ENCODE results near the gene TRPC5OS.

Gene TRPC5OS

DNA sequence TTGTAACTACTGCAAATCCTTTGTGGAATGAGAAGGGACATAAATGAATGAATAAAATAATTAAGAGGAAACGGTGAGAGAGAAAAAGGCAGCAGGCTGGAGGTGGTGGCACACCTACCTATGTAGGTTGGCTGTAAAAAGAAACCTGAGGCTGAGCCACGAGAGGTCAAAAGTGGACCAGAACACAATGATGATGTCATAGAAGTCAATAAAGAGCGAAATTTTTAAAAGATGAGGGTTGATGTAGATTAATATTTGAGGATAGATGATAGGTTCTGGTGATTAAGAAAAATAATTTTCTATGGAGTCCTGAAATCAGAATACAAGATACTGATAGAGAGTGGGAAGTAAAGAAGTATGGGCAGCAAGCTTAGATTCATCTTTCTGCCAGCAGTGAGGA, 1.7 kb downstream of the TRPC5OS start:
- H3K36me3 ChIP-seq (replicated peaks; ENCODE audit: low read depth, low read length), result no peaks in the 10 kb centered on the region
- H2AFZ ChIP-seq (ENCODE audit: low read depth, low read length), result no peak overlapping the region
- TF ChIP-seq EZH2phosphoT487 (IDR thresholded peaks at IDR 0.05; ENCODE audit: low read depth) (no peak), CTCF (IDR thresholded peaks at IDR 0.05; ENCODE audit: low read depth, low read length) (no peak)
- H3K4me2 ChIP-seq (ENCODE audit: low read length), result no peak overlapping the region
- no peak overlapping the region for H3K9ac ChIP-seq (ENCODE audit: low read length)
- H3K79me2 ChIP-seq (ENCODE audit: low read length), result no peaks in the 10 kb centered on the region
- H3K4me3 ChIP-seq (ENCODE audit: low read length), result no peak overlapping the region
- no peaks in the 10 kb centered on the region for H3K27me3 ChIP-seq (ENCODE audit: low read depth, low read length)
- H3K9me3 ChIP-seq (ENCODE audit: insufficient read depth, low read length), result no peaks in the 10 kb centered on the region
- H3K27ac ChIP-seq (ENCODE audit: low read length), result no peak overlapping the region
- H3K4me1 ChIP-seq (ENCODE audit: low read length), result peaks cover 14% of the 10 kb centered on the region
- no peaks in the 10 kb centered on the region for H4K20me1 ChIP-seq (ENCODE audit: insufficient read depth, low read length)

- Histone ChIP-seq H3K9me3 (ENCODE audit: insufficient read depth, low read length) (no peaks in the 10 kb centered on the region), H3K36me3 (replicated peaks; ENCODE audit: low read depth, low read length) (no peaks in the 10 kb centered on the region), H4K20me1 (ENCODE audit: insufficient read depth, low read length) (no peaks in the 10 kb centered on the region), H3K4me1 (ENCODE audit: low read length) (peaks cover 14% of the 10 kb centered on the region), H3K4me2 (ENCODE audit: low read length) (no peak overlapping the region), H3K27ac (ENCODE audit: low read length) (no peak overlapping the region), H3K27me3 (ENCODE audit: low read depth, low read length) (no peaks in the 10 kb centered on the region), H3K9ac (ENCODE audit: low read length) (no peak overlapping the region), H2AFZ (ENCODE audit: low read depth, low read length) (no peak overlapping the region), H3K4me3 (ENCODE audit: low read length) (no peak overlapping the region), H3K79me2 (ENCODE audit: low read length) (no peaks in the 10 kb centered on the region)
- TF ChIP-seq CTCF (IDR thresholded peaks at IDR 0.05; ENCODE audit: low read depth, low read length) (no peak), EZH2phosphoT487 (IDR thresholded peaks at IDR 0.05; ENCODE audit: low read depth) (no peak)
Measured at GRCh38 chrX:111880735-111881134, 4.8 kb downstream of the TRPC5OS start.

- TF ChIP-seq CTCF (IDR thresholded peaks at IDR 0.05; ENCODE audit: low read depth, low read length) (no peak), EZH2phosphoT487 (IDR thresholded peaks at IDR 0.05; ENCODE audit: low read depth) (no peak)
- Histone ChIP-seq H3K9me3 (ENCODE audit: insufficient read depth, low read length) (no peaks in the 10 kb centered on the region), H3K27me3 (ENCODE audit: low read depth, low read length) (no peaks in the 10 kb centered on the region), H3K36me3 (replicated peaks; ENCODE audit: low read depth, low read length) (no peaks in the 10 kb centered on the region), H3K4me3 (ENCODE audit: low read length) (no peak overlapping the region), H4K20me1 (ENCODE audit: insufficient read depth, low read length) (no peaks in the 10 kb centered on the region), H2AFZ (ENCODE audit: low read depth, low read length) (no peak overlapping the region), H3K79me2 (ENCODE audit: low read length) (no peaks in the 10 kb centered on the region), H3K9ac (ENCODE audit: low read length) (no peak overlapping the region), H3K4me2 (ENCODE audit: low read length) (no peak overlapping the region), H3K27ac (ENCODE audit: low read length) (no peak overlapping the region), H3K4me1 (ENCODE audit: low read length) (peaks cover 14% of the 10 kb centered on the region)
Measured at GRCh38 chrX:111881715-111882114, 5.7 kb downstream of the TRPC5OS start.

DNA sequence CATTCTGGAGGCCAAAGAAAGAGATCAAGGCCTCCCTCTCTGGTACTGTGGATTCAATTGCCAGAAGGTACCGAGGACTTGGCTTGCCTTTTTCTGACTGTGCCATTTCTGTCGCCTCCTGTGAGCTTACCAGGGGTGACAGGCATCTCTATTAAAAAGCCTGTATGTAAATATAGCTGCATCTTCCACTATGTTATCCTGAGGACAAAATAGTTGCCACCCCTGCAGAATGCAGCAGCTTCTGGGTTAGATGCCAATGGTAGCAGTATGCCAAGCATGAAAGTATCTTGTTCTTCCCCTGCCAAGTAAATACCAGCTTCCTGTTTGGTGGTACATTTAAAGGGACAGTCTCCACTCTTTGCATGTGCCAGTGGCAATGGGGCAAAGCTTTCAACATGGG, 10.7 kb downstream of the TRPC5OS start:
- Histone ChIP-seq H3K9ac (ENCODE audit: low read length) (no peak overlapping the region), H3K79me2 (ENCODE audit: low read length) (no peaks in the 10 kb centered on the region), H3K9me3 (ENCODE audit: insufficient read depth, low read length) (no peaks in the 10 kb centered on the region), H3K4me3 (ENCODE audit: low read length) (no peak overlapping the region), H4K20me1 (ENCODE audit: insufficient read depth, low read length) (no peaks in the 10 kb centered on the region), H3K36me3 (replicated peaks; ENCODE audit: low read depth, low read length) (no peaks in the 10 kb centered on the region), H3K4me1 (ENCODE audit: low read length) (no peaks in the 10 kb centered on the region), H3K27me3 (ENCODE audit: low read depth, low read length) (no peaks in the 10 kb centered on the region), H3K27ac (ENCODE audit: low read length) (no peak overlapping the region), H3K4me2 (ENCODE audit: low read length) (no peak overlapping the region), H2AFZ (ENCODE audit: low read depth, low read length) (no peak overlapping the region)
- TF ChIP-seq EZH2phosphoT487 (IDR thresholded peaks at IDR 0.05; ENCODE audit: low read depth) (no peak), CTCF (IDR thresholded peaks at IDR 0.05; ENCODE audit: low read depth, low read length) (no peak)

Measured in OCI-LY3 (cell line).